ENCODE measurements around the gene LORICRIN.

Gene LORICRIN

DNA sequence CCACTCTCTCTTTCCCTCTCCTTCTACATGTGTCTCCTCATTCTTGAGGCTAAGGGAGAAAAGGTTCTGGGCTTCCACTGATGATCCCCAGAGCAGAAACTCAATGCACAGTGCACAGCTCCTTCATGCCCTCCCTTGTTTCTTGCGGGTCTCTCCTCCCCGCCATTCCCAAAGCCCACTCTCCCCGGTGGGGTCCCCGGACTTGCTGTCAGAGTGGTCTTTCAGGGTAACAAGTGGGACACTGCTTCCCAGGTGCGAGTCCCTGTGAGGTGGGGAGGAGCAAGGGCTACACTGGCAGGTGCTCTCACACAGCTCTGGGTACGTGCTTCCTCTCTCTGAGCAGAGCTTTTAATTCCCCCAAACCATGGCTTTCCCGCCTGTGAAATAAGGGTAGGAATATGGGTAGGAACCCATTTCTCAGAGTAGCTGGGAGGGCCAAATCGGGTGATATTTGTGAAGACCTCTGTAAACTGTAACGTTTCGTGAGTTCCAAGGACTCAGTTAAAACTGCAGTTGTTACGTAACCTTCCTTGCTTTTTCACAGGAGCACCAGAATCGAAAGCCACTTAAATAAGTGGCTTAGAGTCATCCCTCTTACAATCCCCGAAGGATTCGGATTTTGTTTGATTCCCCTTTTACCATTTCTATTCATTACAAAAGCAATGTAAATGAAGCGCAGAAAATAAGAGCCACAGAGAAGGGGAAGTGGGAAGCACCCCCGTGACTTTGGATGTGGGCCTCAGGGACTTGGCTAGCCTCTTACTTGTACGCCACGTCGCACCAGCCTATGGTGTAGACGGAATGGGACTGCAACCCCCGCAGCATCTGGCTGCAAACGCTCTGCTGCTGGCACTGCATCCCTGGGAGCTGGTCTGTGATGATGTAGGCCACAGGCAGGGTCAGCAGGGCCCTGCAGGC is 47.1 kb downstream of the LORICRIN start:
- DNase-seq (ENCODE audit: low spot score), result no peak

DNA sequence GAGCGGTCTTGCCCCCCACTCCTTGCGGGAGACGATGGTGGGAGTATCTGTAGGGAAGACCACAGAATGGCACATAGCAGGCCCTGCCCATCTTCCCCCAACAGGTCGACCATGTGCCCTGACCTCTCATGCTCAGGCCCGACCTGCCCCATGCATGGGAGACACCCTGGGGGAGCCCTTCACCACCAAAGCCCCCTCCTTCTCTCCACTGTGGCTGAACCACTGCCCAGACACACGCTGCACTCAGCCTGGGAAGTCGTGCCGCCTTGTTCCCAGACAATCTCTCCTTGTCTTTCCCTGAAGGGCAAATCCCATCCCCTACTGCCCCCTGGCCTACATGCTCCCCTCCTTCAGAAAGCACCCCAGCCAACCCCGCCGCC is 47.7 kb downstream of the LORICRIN start:
- DNase-seq (ENCODE audit: low spot score), result no peak

DNA sequence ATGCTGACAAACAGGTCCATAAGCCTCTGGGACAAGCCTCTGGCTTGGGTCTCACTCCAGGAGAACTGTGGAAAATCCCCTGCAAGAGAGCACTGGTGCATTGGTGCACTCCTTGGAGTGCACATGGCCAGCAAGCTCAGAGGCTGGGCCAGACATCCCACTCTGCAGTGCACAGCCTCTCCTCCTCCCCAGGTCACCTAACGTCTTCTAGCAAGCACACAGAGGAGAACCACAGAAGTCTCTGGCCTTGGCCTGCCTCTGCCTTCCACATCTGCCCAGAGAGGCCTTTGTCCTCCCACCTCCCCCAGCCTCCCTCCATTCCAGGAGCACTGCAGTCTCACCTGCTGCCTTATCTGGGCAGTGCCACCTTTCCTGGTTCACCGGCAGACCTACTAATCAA is 49.1 kb downstream of the LORICRIN start:
- DNase-seq (ENCODE audit: low spot score), result no peak

DNA sequence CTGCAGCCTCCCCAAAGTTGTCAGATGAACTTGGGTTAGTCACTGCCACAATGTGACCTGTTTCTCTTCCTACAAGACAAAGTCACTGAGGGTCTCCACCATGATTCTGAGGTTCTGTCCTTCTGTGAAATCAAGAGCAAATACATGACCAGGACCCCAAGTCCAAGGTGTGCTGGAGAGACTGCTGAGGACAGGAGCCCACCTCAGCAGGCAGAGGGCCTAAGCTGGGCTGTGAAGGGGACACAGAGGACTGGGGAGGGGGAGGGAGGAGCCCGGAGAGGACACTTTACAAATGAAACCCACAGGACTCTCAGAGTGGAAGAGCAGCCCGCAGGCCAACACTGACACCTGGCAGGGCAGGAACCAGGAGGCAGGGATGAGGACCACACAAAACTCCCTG is 50.0 kb downstream of the LORICRIN start:
- no peak for DNase-seq (ENCODE audit: low spot score)

DNA sequence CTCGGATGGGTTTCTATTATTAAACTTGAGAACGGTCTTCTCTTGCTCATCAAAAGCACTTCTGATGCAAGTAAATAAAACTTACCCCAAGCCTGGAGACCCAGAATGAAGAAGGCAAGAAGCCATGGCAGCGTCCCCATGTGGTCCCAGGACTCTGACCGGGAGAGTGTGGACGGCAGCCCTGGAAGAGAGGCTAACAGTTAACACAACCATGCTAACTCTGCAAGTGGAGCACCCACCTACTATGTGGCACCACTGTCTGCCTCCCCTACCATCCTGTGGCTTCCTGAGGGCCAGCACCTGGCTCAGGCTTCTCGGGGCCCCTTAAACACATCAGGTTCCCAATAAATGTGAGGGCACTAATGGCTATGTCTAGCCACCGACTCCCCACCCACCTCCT is 51.0 kb downstream of the LORICRIN start:
- no peak for DNase-seq (ENCODE audit: low spot score)

Data from CD4-positive, alpha-beta T cell treated with Interleukin-6 at 100 ng/mL for 8 hours (primary cell).